ENCODE results near the gene RARRES2.
"Not testable (repeated sequence)": the region's sequence is repeated elsewhere in the genome, so short reads cannot be mapped to it uniquely, and the experiment has no call there.

The RARRES2 gene

GRCh38 chr7:150336746-150337145 is 4.7 kb downstream of the RARRES2 start:
- DNase-seq = no peak

- no peak for DNase-seq
Observed at GRCh38 chr7:150335774-150336112, 5.7 kb downstream of the RARRES2 start.

- peak; percentile 39 for DNase-seq
Observed at GRCh38 chr7:150335108-150335773, 6.2 kb downstream of the RARRES2 start.

GRCh38 chr7:150334108-150334507 is 7.3 kb downstream of the RARRES2 start:
- DNase-seq = no peak

- no peak for DNase-seq
Observed at GRCh38 chr7:150333659-150334058, 7.8 kb downstream of the RARRES2 start.

GRCh38 chr7:150332852-150333635 is 8.4 kb downstream of the RARRES2 start:
- no peak for DNase-seq

GRCh38 chr7:150330211-150330885 is 11.1 kb downstream of the RARRES2 start:
- DNase-seq = no peak

GRCh38 chr7:150329331-150330120 is 11.9 kb downstream of the RARRES2 start:
- no peak for DNase-seq

GRCh38 chr7:150327308-150327707 is 14.1 kb downstream of the RARRES2 start:
- DNase-seq = no peak

GRCh38 chr7:150326657-150327268 is 14.7 kb downstream of the RARRES2 start:
- DNase-seq = no peak

GRCh38 chr7:150325901-150326300 is 15.5 kb downstream of the RARRES2 start:
- no peak for DNase-seq

- DNase-seq = peak; percentile 16
Observed at GRCh38 chr7:150325110-150325611, 16.3 kb downstream of the RARRES2 start.

GRCh38 chr7:150324373-150324961 is 17.0 kb downstream of the RARRES2 start:
- no peak for DNase-seq

GRCh38 chr7:150323682-150324372 is 17.6 kb downstream of the RARRES2 start:
- DNase-seq = no peak

- peak; percentile 8 for DNase-seq
Observed at GRCh38 chr7:150322833-150323681, 18.4 kb downstream of the RARRES2 start, which contains the start of the genes ACTR3C and LRRC61. ACTR3C (minus strand) TSS chr7:150323545; CDS start chr7:150295296, 28,249 bp downstream. LRRC61 (plus strand) TSS chr7:150323355; CDS start chr7:150336862, 13,507 bp downstream.

GRCh38 chr7:150322114-150322832 is 19.2 kb downstream of the RARRES2 start:
- DNase-seq = no peak

GRCh38 chr7:150321788-150322113 is 19.7 kb downstream of the RARRES2 start:
- DNase-seq = no peak

GRCh38 chr7:150317748-150318444 is 23.5 kb downstream of the RARRES2 start:
- DNase-seq = peak; percentile 27

- not testable (repeated sequence) for DNase-seq
Observed at GRCh38 chr7:150316987-150317386, 24.4 kb downstream of the RARRES2 start.
